ENCODE data around the gene TWIST2.

GRCh38 chr2:238854699-238855229 is 6.9 kb downstream of the TWIST2 start:
- TF ChIP-seq CTCF (IDR thresholded peaks at IDR 0.05), result no peak
- no peak for TF ChIP-seq POLR2A (IDR thresholded peaks at IDR 0.05)
